K562 treated with DMSO at 1 percent for 4 hours (cell line): ENCODE results near the gene SPDYE18. TPM values are rescaled to one million over a fixed set of nuclear protein-coding genes. Genes with fewer than 3 reads are reported as not detected.

Experiments used
- total RNA-seq: library from RNA; unstranded; fragments of 300-600 nt; gene quantifications from 2 replicates; pipeline ENCODE4 v1.2.3, GENCODE V29; 2022; ENCODE audit not compliant: insufficient read depth

SPDYE18 gene
- not detected in 2 replicates for total RNA-seq

GRCh38 chr7:77062557-77062956, at the start of gene SPDYE18:
Gene SPDYE18 (minus strand): TSS chr7:77062558. CDS start chr7:77060512, 2,046 bp downstream.

GRCh38 chr7:77032261-77032660, 30.1 kb downstream of the SPDYE18 start, which contains the start of gene SPDYE17:
Gene SPDYE17 (minus strand): TSS chr7:77032361. CDS start chr7:77030570, 1,791 bp downstream.

Other genes with a start within 250 kb of the SPDYE18 start
- gene SPDYE17, start 30.2 kb downstream of the SPDYE18 start, total RNA-seq = not detected in 2 replicates
- 1.9 TPM in 1 of 2 replicates, not detected in the other for gene CCDC146, start 60.1 kb upstream of the SPDYE18 start, total RNA-seq
- gene FGL2, start 137.3 kb upstream of the SPDYE18 start, total RNA-seq = not detected in 2 replicates